ENCODE results near the gene CHST3. TPM values are rescaled to one million over a fixed set of nuclear protein-coding genes. Genes with fewer than 3 reads are reported as not detected.
"Not testable (repeated sequence)": the region's sequence is repeated elsewhere in the genome, so short reads cannot be mapped to it uniquely, and the experiment has no call there.

Gene CHST3
- total RNA-seq, 1 experiment from 2014 or later: 10.0 TPM

DNA sequence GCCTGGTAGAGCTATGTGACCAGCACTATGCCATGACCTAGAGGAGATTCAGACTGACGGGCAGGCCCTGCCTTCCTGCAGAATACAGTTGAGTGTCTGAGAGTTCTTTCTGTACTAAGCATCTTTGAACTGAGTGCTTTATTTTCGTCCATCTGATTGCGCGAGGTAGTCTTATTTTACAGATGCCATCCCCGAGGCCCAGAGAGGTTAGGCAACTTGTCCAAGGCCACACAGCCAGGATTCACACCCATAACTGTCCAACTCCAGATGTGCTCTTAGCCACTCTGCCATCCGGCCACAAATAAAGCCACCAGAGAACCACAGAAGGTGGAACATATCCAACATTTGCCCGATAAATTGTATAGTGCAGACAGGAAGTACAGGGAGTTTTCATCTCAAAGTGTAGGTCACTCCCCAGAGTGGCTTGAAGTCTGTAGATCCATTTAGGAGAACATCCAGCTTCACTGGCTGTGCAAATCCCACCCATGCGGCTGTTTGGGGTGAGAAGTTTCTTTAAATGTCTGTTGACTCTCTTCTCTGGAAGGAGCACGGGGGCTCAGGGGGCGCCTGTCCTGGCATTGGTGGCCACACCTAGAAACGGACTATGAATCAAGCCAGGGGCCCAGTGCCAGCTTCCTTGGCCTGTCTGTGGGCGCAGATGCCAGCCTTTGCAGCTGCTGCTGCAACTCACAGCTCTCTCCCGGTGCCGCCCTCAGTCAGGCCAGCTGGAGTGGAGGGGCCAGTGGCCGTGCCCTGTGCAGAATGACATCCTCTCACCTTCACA, 11.1 kb downstream of the CHST3 start:
- no TSS peak for BruUV-seq (replicated peaks)
- CTCF ChIA-PET: no interaction called here

GRCh38 chr10:71975871-71976725, 11.9 kb downstream of the CHST3 start:
- DNase-seq (ENCODE audit: low spot score): no peak
- ChIA-PET CTCF (no interaction called here), POLR2A (ENCODE audit: low non-redundant PET) (no interaction called here)
- Histone ChIP-seq H3K4me3 (ENCODE audit: low read depth, low read length, poor library complexity, severe bottlenecking) (no peak overlapping the region), H3K4me1 (ENCODE audit: insufficient read depth, low read length, poor library complexity, severe bottlenecking) (peaks cover 16% of the 10 kb centered on the region), H3K36me3 (ENCODE audit: insufficient read depth, low read length, poor library complexity, severe bottlenecking) (no peaks in the 10 kb centered on the region), H3K27me3 (replicated peaks; ENCODE audit: insufficient read depth, low read depth, low read length, poor library complexity) (no peaks in the 10 kb centered on the region), H3K9me3 (ENCODE audit: low read depth, low read length, poor library complexity, severe bottlenecking) (no peaks in the 10 kb centered on the region), H3K27ac (ENCODE audit: low read depth, low read length, poor library complexity, severe bottlenecking) (peak overlapping the region; percentile 30)
- no TSS peak for BruUV-seq (replicated peaks)
- no peak for TF ChIP-seq EZH2 (IDR thresholded peaks at IDR 0.05; ENCODE audit: borderline replicate concordance, low read depth, low read length, poor library complexity, severe bottlenecking)
- no peak for TF ChIP-seq CTCF (conservative IDR thresholded peaks at IDR 0.05; ENCODE audit: low read depth, low read length)
- intact Hi-C loops (cut with micrococcal nuclease; ENCODE audit: unreplicated experiment): no loop called here

More for the DNA sequence above, 11.1 kb downstream of the CHST3 start:
- no peaks in the 10 kb centered on the region for H3K27me3 ChIP-seq (replicated peaks; ENCODE audit: insufficient read depth, low read depth, low read length, poor library complexity)
- no peaks in the 10 kb centered on the region for H3K9me3 ChIP-seq (ENCODE audit: low read depth, low read length, poor library complexity, severe bottlenecking)
- TF ChIP-seq EZH2 (IDR thresholded peaks at IDR 0.05; ENCODE audit: borderline replicate concordance, low read depth, low read length, poor library complexity, severe bottlenecking): no peak
- TF ChIP-seq CTCF (conservative IDR thresholded peaks at IDR 0.05; ENCODE audit: low read depth, low read length): no peak
- intact Hi-C loops (cut with micrococcal nuclease; ENCODE audit: unreplicated experiment): no loop called here
- no peaks in the 10 kb centered on the region for H3K36me3 ChIP-seq (ENCODE audit: insufficient read depth, low read length, poor library complexity, severe bottlenecking)
- H3K4me1 ChIP-seq (ENCODE audit: insufficient read depth, low read length, poor library complexity, severe bottlenecking): peaks cover 8% of the 10 kb centered on the region
- POLR2A ChIA-PET (ENCODE audit: low non-redundant PET): interaction anchor here (0.6 kb wide), 1 partner anchor 1177 kb away, joined by 4 read pairs; no protein-coding TSS in a partner anchor
- H3K4me3 ChIP-seq (ENCODE audit: low read depth, low read length, poor library complexity, severe bottlenecking): no peak overlapping the region
- DNase-seq (ENCODE audit: low spot score): no peak
- H3K27ac ChIP-seq (ENCODE audit: low read depth, low read length, poor library complexity, severe bottlenecking): peak overlapping the region; percentile 30

- H3K27me3 ChIP-seq (replicated peaks; ENCODE audit: insufficient read depth, low read depth, low read length, poor library complexity); intact Hi-C loops (cut with micrococcal nuclease; ENCODE audit: unreplicated experiment); H3K4me3 ChIP-seq (ENCODE audit: low read depth, low read length, poor library complexity, severe bottlenecking); BruUV-seq (replicated peaks); DNase-seq (ENCODE audit: low spot score); H3K27ac ChIP-seq (ENCODE audit: low read depth, low read length, poor library complexity, severe bottlenecking); POLR2A ChIA-PET (ENCODE audit: low non-redundant PET); H3K36me3 ChIP-seq (ENCODE audit: insufficient read depth, low read length, poor library complexity, severe bottlenecking); H3K9me3 ChIP-seq (ENCODE audit: low read depth, low read length, poor library complexity, severe bottlenecking): not testable (repeated sequence)
- peaks cover 28% of the 10 kb centered on the region for H3K4me1 ChIP-seq (ENCODE audit: insufficient read depth, low read length, poor library complexity, severe bottlenecking)
- CTCF ChIA-PET: interaction anchor here (0.6 kb wide), 1 partner anchor 273 kb away, joined by 3 read pairs; no protein-coding TSS in a partner anchor
Observed at GRCh38 chr10:71977614-71977903, 13.4 kb downstream of the CHST3 start.

Measured in A673 (cell line).